ENCODE results near the gene ADAMTS10.
A peak's percentile ranks its signal among the peaks of the same experiment; 100 is the strongest.
"Not testable (repeated sequence)": the region's sequence is repeated elsewhere in the genome, so short reads cannot be mapped to it uniquely, and the experiment has no call there.

Gene ADAMTS10

DNA sequence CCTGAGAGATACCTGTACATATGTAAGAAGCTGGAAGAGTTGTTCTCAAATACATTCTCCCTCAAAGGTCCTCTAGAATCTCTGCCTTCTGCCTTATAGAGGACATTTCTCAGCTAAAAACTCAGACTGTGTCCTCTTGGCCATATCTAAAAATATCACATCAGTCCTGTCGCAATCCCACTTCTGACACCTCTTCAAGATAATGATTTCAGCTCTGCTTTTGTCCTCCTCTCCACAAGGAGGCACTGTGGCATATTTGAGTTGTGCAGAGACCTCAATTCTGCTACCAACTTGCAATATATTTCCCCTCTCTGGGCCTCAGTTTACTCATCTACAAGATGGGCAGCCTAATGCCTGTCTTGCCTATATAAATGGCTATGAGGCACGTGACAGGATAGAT is 16.6 kb downstream of the ADAMTS10 start:
- no peak for DNase-seq (ENCODE audit: low read depth in 3 of 3)

DNA sequence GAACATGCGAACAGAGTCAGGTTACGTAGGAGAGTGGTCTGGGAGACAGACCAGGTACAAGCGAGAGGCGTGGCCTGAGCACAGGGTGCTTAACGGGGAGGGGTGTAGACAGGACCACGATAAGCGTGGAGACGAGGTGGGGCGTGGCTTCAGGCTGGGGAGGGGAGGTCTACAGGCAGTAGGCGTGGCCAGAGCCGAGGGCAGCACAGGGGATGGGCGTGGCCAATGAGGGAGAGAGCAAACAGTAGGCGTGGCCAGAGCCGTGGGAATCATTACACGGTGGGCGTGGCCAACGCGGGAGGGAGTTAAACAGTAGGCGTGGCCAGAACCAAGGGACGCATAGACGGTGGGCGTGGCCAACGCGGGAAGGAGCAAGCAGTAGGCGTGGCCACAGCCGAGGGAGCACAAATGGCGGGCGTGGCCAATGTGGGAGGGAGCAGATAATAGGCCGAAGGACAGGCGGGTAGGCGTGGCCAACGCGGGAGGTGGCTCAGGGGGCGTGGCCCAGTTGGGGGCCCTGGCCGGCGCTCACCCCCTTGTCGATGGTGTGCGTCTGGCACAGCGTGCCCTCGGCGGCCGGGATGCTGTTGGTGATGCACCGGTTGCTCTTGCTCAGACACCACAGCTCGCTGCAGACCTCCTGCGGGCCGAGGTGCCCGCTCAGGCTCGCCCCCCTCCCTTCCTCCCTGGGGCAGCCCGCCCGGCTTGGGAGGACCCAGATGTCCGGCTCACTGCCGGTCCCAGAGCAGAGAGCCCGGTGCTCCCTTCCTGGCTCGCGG is 18.1 kb downstream of the ADAMTS10 start:
- DNase-seq (ENCODE audit: low read depth in 3 of 3): peak; percentile 85 to 94 (median 93)

DNA sequence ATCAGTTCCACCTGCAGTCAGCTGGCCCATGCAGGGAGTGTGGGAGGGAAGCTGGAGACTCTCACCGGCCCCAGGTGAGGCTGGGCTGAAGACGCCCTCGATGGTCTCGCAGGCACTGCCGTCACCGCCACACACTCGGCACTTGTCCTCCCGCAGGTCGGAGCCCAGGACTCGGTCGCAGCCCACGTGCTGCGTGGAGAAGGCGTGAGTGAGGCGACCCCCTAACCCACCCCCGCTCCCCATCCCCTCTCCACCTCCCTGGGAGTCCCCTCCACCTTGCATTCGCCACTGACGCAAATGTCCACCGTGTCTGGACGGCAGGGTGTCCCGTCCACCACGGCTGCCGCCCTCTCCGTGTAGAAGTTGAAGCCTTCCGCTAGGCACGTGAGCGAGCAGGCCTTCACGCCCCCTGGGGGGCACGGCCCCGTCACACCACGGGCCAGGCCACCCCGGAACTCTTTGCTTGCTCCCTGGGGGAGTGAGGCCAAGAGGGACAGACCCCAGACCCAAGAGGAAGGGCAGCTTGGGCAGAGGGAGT is 21.3 kb downstream of the ADAMTS10 start:
- no peak for DNase-seq (ENCODE audit: low read depth in 3 of 3)

DNA sequence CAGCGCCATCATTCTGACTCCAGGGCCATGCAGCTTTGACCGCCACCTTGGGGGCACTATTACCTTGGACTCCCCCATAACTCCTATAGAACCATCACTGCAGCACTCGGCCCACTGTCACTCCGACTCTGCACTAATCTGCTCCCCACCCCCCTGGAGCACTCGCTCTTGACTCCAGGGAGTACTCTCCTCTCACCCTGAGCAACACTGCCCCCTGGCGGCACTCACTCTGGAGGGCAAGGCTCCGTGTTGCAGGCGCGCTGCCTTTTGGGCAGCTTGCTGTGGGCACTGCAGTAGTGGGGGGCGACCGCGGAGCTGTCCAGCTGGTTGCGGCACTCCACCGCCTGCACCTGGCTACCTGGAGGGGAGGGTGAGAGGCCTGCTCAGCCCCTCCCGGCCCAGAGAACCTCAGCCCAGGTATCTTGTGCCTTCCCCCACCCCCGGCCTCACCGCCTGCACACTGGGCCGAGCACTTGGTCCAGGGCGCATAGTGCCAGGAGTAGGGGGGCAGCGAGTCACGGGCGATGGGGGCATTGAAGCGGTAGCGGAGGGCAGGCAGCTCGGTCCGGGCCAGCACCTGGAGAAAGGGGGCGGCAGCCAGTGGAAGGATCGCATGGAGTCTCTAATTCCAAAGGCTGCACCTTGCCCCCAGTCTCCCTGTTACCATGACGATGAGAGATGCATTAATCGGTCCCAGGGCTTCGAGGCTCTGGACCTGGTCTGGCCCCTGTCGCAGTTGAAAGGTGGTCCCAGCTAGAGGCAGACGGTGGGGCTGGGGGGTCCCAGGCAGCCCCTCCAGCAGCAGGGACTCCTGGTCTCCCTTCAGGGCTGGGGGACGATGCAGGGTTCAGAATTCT is 24.4 kb downstream of the ADAMTS10 start:
- DNase-seq (ENCODE audit: low read depth in 3 of 3): peak in 1 of 3 experiments; percentile 29

DNA sequence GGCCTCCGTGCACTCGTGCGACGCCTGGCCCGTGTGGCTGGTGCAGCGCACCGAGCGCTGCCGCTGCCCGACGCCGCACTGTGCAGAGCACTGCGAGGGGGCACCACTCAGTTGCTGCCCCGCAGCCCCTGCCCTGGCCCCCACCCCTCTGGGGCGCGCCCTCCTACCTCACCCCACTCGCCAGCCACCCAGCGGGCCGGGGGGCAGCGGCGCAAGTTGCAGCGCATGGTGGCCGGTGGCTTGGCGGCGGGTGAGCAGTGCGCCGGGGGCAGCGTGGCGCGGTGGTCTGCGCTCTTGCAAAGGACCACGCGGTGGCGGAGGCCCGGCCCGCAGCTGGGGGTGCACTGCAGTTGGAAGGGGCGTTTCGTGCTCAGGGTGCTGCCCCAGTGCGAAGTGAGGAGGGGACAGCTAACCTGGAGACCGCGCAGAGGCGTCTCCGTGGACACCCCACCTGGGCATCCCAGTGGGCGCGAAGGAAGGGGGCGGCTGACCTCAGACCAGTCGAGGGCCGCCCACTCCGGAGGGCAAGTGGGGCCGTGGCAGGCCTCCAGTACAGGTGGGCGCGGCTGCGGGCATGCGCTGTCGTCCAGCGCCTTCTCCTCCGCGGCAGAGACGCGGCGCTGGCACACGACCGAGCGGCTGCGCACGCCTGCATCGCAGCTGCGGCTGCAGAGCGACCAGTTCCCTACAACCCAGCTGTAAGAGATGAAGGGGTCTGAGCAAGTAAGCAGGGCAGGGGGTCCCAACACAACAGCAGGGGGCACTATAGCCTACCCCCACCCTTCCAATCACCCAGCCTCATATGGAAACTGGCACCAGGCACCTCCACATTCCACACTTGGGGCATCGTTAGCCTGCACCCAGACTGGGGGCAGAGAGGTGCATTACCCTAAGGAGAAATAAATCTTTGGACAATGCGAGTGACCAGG is 25.3 kb downstream of the ADAMTS10 start:
- no peak for DNase-seq (ENCODE audit: low read depth in 3 of 3)

DNA sequence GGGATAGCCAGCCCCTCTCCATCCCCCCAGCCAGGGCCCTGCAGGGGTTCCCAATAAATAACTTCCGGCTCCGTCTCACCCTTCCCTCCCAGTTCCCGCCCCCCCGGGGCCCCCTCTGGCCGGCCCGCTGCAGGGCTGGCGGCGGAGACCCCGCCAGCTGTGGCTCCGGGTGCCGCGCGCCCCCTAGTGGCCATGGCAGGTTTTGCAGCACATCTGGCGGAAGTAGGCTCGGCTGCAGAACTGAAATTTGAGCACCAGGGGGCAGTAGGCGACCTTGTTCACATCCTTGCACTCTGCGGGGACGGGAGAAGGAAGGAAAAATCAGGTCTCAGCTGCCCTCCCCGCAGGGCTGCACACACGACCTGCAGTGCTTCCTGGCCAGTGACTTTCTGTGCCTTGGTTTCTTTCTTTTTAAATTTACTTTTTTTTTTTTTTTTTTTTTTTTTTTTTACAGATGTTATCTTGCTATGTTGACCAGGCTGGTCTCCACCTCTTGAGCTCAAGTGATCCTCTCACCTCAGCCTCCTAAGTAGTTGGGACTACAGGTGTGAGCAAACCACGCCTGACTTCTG is 29.7 kb downstream of the ADAMTS10 start:
- peak; percentile 69 to 70 (median 69) for DNase-seq (ENCODE audit: low read depth in 3 of 3)

DNA sequence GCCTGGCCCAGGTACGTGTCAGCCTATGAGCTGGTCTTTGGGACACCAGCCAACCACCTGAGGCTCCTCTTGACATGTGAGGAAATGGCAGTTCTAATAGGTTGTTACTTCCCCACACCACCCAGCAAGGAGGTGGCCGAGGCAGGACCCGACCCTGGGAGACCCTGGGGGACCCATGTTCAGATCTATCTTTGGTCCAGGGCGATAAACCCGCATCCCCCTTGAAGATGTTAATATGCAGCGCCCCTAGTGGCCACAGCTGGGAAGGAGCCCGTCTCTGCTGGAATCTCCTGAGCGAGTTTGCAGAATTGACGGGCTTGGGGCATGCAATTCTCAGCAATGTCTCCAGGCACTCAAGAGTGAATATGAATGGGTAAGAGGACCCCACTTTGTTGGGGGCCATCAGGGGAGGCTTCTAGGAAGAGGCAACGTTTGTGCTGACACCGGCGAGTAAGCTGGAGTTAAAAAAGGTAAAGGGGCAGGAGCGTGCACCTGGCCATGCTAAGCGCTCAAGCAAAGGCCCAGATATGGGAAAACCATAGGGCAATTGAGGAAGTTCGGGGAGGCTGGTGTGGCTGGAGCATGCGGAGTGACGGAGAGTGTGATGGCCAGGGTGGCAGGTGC is 31.8 kb downstream of the ADAMTS10 start:
- DNase-seq (ENCODE audit: low read depth in 3 of 3): peak; percentile 65 to 75 (median 74)

DNA sequence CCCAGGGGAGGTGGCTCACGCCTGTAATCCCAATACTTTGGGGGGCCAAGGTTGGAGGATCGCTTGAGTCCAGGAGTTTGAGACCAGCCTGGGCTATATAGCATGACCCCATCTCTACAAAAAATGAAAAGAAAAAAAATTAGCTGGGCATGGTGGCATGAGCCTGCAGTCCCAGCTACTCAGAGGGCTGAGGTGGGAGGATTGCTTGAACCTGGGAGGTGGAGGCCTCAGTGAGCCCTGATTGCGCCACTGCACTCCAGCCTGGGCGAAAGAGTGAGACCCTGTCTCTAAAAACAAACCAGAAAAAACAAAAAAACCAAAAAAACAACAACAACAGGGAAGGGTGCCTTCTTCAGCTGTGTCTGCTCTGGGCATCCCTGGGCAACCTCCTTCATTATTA is 32.8 kb downstream of the ADAMTS10 start:
- DNase-seq (ENCODE audit: low read depth in 3 of 3): no peak

DNA sequence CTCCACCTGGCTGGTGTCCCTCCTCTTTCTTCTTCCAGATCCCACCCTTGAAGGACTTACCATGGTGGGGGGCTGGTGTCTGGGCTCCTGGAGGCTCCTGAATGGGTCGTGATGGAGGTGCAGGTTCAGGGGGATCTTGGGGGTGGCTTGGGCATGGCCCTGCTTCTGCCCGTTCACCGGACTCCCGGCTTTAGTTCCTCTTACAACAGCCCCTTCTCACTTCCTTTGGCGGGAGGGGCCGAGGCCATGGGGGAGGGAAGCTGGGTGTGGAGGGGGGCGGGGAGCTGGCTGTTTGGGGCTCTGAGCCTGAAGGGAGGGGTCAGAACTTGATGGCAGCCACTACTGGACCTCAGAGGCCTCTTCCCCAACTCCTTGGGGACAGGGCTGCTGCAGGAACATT is 33.3 kb downstream of the ADAMTS10 start, which contains the start of gene MYO1F:
Gene MYO1F, minus strand, starts transcription at position 196 of the 400 bp plus-strand sequence. Its CDS starts 133 bp downstream, at position 63.
- no peak for DNase-seq (ENCODE audit: low read depth in 3 of 3)

DNA sequence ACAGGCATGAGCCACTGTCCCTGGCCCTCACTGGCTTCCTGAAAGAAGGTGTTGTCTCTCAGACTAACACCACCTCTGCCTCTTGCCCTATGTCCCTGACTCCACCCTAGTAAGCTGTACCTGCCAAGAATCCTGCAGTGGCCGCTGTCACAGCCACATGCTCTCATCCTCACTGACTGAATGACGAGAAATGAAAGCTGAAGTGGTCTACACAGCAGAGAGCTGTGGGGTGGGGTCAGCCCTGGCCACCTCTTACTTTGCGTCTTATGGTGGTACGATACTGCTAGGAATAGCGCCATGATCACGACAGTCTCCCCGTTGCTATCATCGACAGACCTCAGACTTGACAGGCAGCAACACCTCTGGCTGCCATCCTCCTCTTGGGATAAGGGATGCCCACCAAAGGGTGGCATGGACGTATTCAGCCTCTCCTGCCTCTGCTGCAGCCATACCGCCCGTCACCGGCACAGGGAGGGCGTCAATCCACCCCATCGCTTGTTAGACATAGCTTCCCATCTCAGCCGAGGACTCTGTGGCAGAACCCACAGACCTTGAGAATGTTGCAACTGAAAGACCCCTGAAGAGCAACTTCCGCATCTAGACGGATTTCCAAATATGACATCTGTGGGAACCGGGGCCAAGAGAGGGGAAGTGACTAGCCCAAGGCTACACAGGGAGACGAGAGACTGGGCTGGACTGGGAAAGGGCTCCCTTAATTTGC is 34.1 kb downstream of the ADAMTS10 start:
- DNase-seq (ENCODE audit: low read depth in 3 of 3): no peak

DNA sequence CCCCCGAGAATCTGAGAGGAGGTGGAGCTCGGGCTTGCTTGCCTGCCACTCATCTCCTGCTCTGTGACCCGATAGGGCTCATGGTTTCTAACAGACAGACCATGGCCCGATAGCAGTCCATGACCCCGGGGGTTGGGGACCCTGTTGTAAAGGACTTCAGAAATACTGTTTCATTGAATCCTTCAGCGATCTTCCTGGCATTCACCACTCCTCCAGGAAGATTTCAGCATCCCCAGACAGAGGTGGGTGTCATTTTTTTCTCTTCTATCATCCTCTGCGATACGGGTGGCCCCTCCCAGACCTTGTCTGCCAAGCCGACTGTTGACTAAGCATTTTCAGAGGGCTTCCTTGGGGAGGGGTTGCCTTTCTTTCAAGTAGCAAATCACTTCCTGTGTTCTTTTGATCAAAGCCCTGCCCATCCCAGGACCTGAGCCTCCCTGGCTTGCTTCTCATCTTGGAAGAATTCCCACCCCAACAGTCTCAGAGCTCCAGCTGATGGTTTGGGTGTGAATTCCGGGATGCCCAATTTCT is 35.0 kb downstream of the ADAMTS10 start:
- DNase-seq (ENCODE audit: low read depth in 3 of 3): no peak

DNA sequence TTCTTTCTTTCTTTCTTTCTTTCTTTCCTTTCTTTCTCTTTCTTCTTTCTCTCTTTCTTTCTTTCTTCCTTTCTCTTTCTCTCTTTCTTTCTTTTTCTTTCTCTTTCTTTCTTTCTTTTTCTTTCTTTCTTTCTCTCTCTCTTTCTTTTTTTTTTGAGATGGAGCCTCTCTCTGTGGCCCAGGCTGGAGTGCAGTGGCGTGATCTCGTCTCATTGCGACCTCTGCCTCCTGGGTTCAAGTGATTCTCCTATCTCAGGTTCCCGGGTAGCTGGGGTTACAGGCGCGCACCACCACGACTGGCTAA is 35.9 kb downstream of the ADAMTS10 start:
- DNase-seq (ENCODE audit: low read depth in 3 of 3): not testable (repeated sequence)

DNA sequence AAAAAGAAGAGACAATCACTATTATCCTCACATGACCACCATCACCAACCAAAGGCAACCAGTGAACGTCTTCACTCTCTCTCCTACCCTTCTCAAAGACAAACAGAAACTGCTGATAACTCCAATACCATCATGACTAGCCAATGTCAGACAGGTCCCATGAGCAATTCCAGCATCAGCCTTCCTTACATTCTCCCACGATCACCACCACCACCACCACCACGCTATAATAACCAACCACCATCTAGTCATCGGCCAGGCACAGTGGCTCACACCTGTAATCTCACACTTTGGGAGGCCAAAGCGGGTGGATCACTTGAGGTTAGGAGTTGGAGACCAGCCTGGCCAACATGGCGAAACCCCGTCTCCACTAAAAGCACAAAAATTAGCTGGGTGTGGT is 37.2 kb downstream of the ADAMTS10 start:
- DNase-seq (ENCODE audit: low read depth in 3 of 3): no peak

DNA sequence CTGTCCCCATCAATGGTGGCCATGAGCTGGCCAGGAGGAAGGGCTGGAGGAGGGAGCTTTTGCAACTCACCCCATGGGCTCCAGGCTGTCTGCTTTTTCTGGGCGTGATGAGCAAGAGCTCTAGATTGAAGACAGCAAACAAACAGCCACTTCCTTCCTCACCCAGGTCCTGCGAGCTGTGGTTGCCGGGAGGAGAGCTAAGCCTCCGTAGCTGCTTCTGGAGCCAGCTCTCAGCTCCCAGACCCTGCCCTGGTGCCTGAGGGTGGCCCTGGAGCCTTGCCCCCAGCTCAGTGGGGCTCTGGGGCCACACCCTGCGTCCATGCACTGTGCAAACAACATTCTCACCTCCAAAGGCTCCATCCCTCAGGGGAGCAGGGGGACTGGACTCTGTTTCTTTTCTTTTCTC is 39.5 kb downstream of the ADAMTS10 start:
- no peak for DNase-seq (ENCODE audit: low read depth in 3 of 3)

DNA sequence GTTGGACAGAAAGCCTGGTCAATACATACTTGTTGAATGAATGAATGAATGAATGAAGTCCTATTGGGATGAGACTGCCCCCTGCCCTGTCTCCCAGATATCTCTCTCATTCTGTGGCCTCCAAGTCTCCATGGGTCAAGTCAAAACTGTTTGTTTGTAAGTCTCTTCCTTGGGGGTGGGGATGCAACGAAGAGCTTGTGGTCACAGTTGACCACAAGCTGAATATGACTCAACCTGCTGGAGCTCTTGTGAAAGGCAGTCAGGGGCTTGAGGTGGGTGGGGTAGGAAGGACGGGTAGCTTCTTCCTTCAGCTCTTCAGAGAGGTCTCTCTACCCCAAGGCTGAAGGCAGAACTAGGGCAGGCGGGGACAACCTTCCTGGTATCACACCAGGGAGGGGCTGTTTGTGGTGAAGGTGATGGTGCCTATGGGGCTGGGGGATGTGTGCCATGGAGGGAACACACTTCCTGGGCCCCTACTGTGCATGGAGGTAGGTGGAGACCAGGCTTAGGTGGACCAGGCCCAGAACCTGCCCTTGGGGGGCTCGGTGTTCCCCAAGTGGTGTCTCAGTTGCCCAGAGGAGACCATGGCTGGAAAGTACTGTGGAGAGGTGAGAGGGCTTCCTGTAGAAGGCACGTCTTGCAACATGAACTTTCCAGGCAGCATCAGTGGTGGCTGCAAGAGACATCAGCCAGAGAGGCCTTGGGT is 41.3 kb downstream of the ADAMTS10 start:
- peak in 1 of 3 experiments; percentile 37 for DNase-seq (ENCODE audit: low read depth in 3 of 3)

DNA sequence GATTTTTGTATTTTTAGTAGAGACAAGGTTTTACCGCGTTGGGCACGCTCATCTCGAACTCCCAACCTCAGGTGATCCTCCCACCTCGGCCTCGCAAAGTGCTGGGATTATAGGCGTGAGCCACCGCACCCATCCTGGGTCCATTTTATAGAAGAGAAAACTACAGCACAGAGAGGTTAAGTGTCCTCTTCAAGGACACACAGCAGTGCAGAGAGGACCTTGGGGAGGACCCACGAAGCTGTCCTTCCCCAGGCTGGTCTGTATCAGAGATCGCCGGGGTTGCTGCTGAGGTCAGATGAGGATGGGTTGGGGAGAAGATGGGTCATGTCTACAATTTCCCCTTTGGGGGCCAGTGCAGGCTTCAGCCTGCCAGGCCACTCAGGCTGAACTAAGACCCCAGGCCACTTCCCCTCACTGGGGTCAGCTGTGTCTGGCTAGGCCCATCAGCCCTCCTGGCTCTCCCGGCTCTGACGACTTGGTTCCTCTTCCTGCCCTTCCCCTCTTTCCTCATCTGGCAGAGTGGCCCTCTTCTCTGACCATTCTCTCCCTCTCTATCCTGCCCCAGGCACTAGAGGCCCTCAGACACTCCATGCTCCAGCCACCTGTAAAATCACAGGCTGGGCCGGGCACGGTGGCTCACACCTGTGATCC is 42.9 kb downstream of the ADAMTS10 start:
- DNase-seq (ENCODE audit: low read depth in 3 of 3): no peak

DNA sequence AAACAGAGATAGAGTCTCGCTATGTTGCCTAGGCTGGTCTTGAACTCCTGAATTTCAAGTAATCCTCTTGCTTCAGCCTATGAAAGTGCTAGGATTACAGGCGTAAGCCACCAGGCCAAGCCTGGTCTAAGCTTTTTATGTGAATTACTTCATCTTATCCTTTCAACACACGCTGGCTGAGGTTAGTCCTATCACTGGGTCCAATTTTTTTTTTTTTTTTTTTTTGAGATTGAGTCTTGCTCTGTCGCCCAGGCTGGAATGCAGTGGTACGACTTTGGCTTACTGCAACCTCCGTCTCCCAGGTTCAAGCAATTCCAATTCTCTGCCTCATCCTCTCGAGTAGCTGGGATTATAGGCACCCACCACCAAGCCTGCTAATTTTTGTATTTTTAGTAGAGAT is 43.7 kb downstream of the ADAMTS10 start:
- DNase-seq (ENCODE audit: low read depth in 3 of 3): no peak

DNA sequence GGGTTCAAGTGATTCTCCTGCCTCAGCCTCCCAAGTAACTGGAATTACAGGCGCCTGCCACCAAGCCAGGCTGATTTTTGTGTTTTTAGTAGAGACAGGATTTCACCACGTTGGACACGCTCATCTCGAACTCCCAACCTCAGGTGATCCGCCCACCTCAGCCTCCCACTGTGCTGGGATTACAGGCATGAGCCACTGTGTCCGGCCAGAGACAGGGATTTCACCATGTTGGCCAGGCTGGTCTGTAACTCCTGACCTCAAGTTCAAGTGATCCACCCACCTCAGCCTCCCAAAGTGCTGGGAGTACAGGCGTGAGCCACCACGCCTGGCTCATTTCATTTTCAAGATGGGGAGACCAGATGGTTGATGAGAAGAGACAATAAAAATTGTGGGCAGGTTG is 45.6 kb downstream of the ADAMTS10 start:
- DNase-seq (ENCODE audit: low read depth in 3 of 3): not testable (repeated sequence)

All from stimulated activated CD4-positive, alpha-beta T cell treated with anti-CD3 and anti-CD28 coated beads, TNF-alpha, amount 100 ng/mL, for 4 hours (primary cell).